Measurements from ENCODE around the gene IFT25.

Gene IFT25

GRCh38 chr1:53930932-53931331 is 14.6 kb downstream of the IFT25 start:
- in situ Hi-C loops (cut with HindIII; ENCODE audit: low sequenced_read_pairs) = no loop called here

- in situ Hi-C loops (cut with HindIII; ENCODE audit: low sequenced_read_pairs) = no loop called here
Measured at GRCh38 chr1:53929246-53929960, 16.1 kb downstream of the IFT25 start.

GRCh38 chr1:53927376-53927881 is 18.1 kb downstream of the IFT25 start:
- in situ Hi-C loops (cut with HindIII; ENCODE audit: low sequenced_read_pairs) = no loop called here

GRCh38 chr1:53919675-53920066 is 25.8 kb downstream of the IFT25 start:
- in situ Hi-C loops (cut with HindIII; ENCODE audit: low sequenced_read_pairs) = loop anchor here (5.0 kb wide), 1 partner anchor 93 kb away; no protein-coding TSS in a partner anchor

GRCh38 chr1:53918343-53918742 is 27.2 kb downstream of the IFT25 start:
- in situ Hi-C loops (cut with HindIII; ENCODE audit: low sequenced_read_pairs) = loop anchor here (5.0 kb wide), 1 partner anchor 94 kb away; no protein-coding TSS in a partner anchor

- in situ Hi-C loops (cut with HindIII; ENCODE audit: low sequenced_read_pairs) = no loop called here
Measured at GRCh38 chr1:53913352-53914033, 32.0 kb downstream of the IFT25 start.

- in situ Hi-C loops (cut with HindIII; ENCODE audit: low sequenced_read_pairs) = no loop called here
Measured at GRCh38 chr1:53911442-53911841, 34.1 kb downstream of the IFT25 start.

GRCh38 chr1:53909946-53910345 is 35.6 kb downstream of the IFT25 start:
- in situ Hi-C loops (cut with HindIII; ENCODE audit: low sequenced_read_pairs) = no loop called here

GRCh38 chr1:53906121-53906520 is 39.4 kb downstream of the IFT25 start:
- in situ Hi-C loops (cut with HindIII; ENCODE audit: low sequenced_read_pairs) = no loop called here

GRCh38 chr1:53905509-53905908 is 40.0 kb downstream of the IFT25 start:
- in situ Hi-C loops (cut with HindIII; ENCODE audit: low sequenced_read_pairs) = no loop called here

- in situ Hi-C loops (cut with HindIII; ENCODE audit: low sequenced_read_pairs) = no loop called here
Measured at GRCh38 chr1:53902235-53903138, 43.0 kb downstream of the IFT25 start.

- in situ Hi-C loops (cut with HindIII; ENCODE audit: low sequenced_read_pairs) = no loop called here
Measured at GRCh38 chr1:53899708-53900107, 45.8 kb downstream of the IFT25 start.

- in situ Hi-C loops (cut with HindIII; ENCODE audit: low sequenced_read_pairs) = no loop called here
Measured at GRCh38 chr1:53899206-53899628, 46.3 kb downstream of the IFT25 start.

GRCh38 chr1:53896635-53897229 is 48.8 kb downstream of the IFT25 start:
- in situ Hi-C loops (cut with HindIII; ENCODE audit: low sequenced_read_pairs) = no loop called here

GRCh38 chr1:53895421-53895820 is 50.1 kb downstream of the IFT25 start:
- in situ Hi-C loops (cut with HindIII; ENCODE audit: low sequenced_read_pairs) = no loop called here

- in situ Hi-C loops (cut with HindIII; ENCODE audit: low sequenced_read_pairs) = no loop called here
Measured at GRCh38 chr1:53894644-53895043, 50.9 kb downstream of the IFT25 start.

- in situ Hi-C loops (cut with HindIII; ENCODE audit: low sequenced_read_pairs) = no loop called here
Measured at GRCh38 chr1:53893999-53894636, 51.4 kb downstream of the IFT25 start, which contains the start of gene DIO1. Gene DIO1, plus strand, starts transcription at chr1:53894187. Its CDS starts 24 bp downstream, at chr1:53894211.

- in situ Hi-C loops (cut with HindIII; ENCODE audit: low sequenced_read_pairs) = no loop called here
Measured at GRCh38 chr1:53892911-53893310, 52.6 kb downstream of the IFT25 start.

- in situ Hi-C loops (cut with HindIII; ENCODE audit: low sequenced_read_pairs) = no loop called here
Measured at GRCh38 chr1:53891678-53892077, 53.8 kb downstream of the IFT25 start.

GRCh38 chr1:53891018-53891417 is 54.5 kb downstream of the IFT25 start:
- in situ Hi-C loops (cut with HindIII; ENCODE audit: low sequenced_read_pairs) = no loop called here
